ENCODE results near the gene SLC16A12.

DNA sequence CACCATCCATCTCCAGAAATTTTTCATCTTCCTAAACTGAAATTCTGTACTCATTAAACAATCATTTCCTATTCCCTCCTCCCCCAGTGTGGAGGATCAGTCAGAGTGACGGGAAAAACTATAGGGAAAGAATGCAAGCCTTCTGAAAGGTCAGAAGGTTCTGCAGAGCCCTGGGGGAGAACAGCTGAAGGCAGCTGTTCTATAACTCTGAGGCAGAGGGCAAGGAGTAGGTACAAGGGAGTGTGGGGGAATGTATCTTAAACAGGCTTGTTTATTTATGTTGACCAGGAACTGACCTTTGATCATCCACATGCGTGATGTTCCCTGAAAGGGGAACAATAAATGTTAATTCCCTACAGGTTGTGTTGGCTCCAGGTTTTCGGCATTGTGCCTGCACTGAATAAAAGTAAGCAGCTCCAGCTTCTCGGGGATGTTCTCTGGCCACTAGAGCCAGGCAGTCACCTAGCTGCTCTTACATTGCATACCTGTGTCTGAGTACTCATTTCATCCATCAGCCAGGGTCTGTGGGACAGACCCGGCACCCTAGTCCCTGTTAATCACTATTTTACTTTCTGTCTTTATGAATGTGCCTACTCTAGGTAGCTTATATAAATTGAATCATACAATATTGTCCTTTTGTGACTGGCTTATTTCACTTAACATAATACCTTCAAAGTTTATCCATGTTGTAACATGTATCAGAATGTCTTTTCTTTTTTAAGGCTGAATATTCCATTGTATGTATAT, 137.2 kb downstream of the SLC16A12 start:
- TF ChIP-seq, protein P1, sequence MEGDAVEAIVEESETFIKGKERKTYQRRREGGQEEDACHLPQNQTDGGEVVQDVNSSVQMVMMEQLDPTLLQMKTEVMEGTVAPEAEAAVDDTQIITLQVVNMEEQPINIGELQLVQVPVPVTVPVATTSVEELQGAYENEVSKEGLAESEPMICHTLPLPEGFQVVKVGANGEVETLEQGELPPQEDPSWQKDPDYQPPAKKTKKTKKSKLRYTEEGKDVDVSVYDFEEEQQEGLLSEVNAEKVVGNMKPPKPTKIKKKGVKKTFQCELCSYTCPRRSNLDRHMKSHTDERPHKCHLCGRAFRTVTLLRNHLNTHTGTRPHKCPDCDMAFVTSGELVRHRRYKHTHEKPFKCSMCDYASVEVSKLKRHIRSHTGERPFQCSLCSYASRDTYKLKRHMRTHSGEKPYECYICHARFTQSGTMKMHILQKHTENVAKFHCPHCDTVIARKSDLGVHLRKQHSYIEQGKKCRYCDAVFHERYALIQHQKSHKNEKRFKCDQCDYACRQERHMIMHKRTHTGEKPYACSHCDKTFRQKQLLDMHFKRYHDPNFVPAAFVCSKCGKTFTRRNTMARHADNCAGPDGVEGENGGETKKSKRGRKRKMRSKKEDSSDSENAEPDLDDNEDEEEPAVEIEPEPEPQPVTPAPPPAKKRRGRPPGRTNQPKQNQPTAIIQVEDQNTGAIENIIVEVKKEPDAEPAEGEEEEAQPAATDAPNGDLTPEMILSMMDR (IDR thresholded peaks at IDR 0.05), result no peak
- no peak for TF ChIP-seq POLR2A (IDR thresholded peaks at IDR 0.05)
